IMR-90 (cell line): ENCODE results near the gene CMTM6. TPM values are rescaled to one million over a fixed set of nuclear protein-coding genes. Genes with fewer than 3 reads are reported as not detected.

Source experiments
- ATAC-seq: fragments of 200-7000 bp; cut with Tn5 transposase; 2 replicates; pipeline ENCODE4 v1.9.1; 2020; ENCODE audit warnings: low read depth, mild to moderate bottlenecking, moderate library complexity
- BruUV-seq: library from RNA; stranded (reverse); fragments of 400-500 nt; replicated peaks from 2 replicates; lab custom pipeline; 2021; lab: Mats Ljungman, UMichigan
- CTCF ChIA-PET: fragments of 300-600 bp; formaldehyde crosslinking; extraction: SDS; loops from one replicate; lab custom pipeline; 2021; ENCODE audit warnings: antibody characterized with exemption; lab: Yijun Ruan, JAX
- POLR2A ChIA-PET: fragments of 300-600 bp; sonication (Branson Sonifier 250); formaldehyde crosslinking; loops from one replicate; lab custom pipeline; 2022; ENCODE audit warnings: antibody characterized with exemption; ENCODE audit not compliant: unreplicated experiment; lab: Charles Lee
- DNase-seq: peaks from one replicate; pipeline ENCODE4 v3.0.0; 2013
- H2AFZ ChIP-seq: replicated peaks from 2 replicates; pipeline ENCODE3; 2013; ENCODE audit warnings: low read length, mild to moderate bottlenecking; ENCODE audit not compliant: poor library complexity
- H2AK5ac ChIP-seq: 2 replicates; pipeline ENCODE4 v1.6.1; 2013; ENCODE audit warnings: low read depth, low read length, inconsistent platforms
- H2AK9ac ChIP-seq: replicated peaks from 2 replicates; pipeline ENCODE3; 2013; ENCODE audit warnings: mild to moderate bottlenecking, low read depth, low read length, moderate library complexity; ENCODE audit not compliant: poor library complexity
- H2BK120ac ChIP-seq: 2 replicates; pipeline ENCODE4 v1.6.1; 2013; ENCODE audit warnings: low read depth, low read length, inconsistent platforms
- H2BK15ac ChIP-seq: 3 replicates; pipeline ENCODE4 v1.6.1; 2013; ENCODE audit warnings: low read depth, low read length, inconsistent platforms
- H2BK20ac ChIP-seq: 2 replicates; pipeline ENCODE4 v1.6.1; 2013; ENCODE audit warnings: low read depth, mild to moderate bottlenecking, inconsistent platforms, low read length, moderate library complexity
- H2BK5ac ChIP-seq: 2 replicates; pipeline ENCODE4 v1.6.1; 2013; ENCODE audit warnings: mild to moderate bottlenecking, low read depth, low read length, inconsistent platforms; ENCODE audit not compliant: poor library complexity, severe bottlenecking
- H3K14ac ChIP-seq: replicated peaks from 2 replicates; pipeline ENCODE4 v1.6.1; 2013; ENCODE audit warnings: low read depth, low read length, inconsistent platforms
- H3K18ac ChIP-seq: 2 replicates; pipeline ENCODE4 v1.6.1; 2013; ENCODE audit warnings: low read depth, low read length, control low read depth
- H3K23ac ChIP-seq: 2 replicates; pipeline ENCODE4 v1.6.1; 2013; ENCODE audit warnings: low read depth, low read length, inconsistent platforms
- H3K27ac ChIP-seq: 2 replicates; pipeline ENCODE4 v1.5.1; 2013; ENCODE audit warnings: mild to moderate bottlenecking, control low read depth, low read length; ENCODE audit not compliant: insufficient read depth
- H3K27me3 ChIP-seq: 2 replicates; pipeline ENCODE4 v1.6.1; 2013; ENCODE audit warnings: low read length; ENCODE audit not compliant: control insufficient read depth, insufficient read depth
- H3K36me3 ChIP-seq: 2 replicates; pipeline ENCODE4 v1.6.1; 2013; ENCODE audit warnings: low read length, mixed read lengths; ENCODE audit not compliant: control insufficient read depth, insufficient read depth
- H3K4ac ChIP-seq: 2 replicates; pipeline ENCODE4 v1.6.1; 2013; ENCODE audit warnings: low read depth, low read length, inconsistent platforms
- H3K4me1 ChIP-seq: 2 replicates; pipeline ENCODE4 v1.6.1; 2013; ENCODE audit warnings: low read length, mixed read lengths; ENCODE audit not compliant: control insufficient read depth, insufficient read depth
- H3K4me2 ChIP-seq: 2 replicates; pipeline ENCODE4 v1.6.1; 2013; ENCODE audit warnings: low read depth, mild to moderate bottlenecking, control low read depth, low read length, moderate library complexity
- H3K4me3 ChIP-seq: 2 replicates; pipeline ENCODE4 v1.5.1; 2013; ENCODE audit warnings: low read depth, mild to moderate bottlenecking, control low read depth, low read length, moderate library complexity; ENCODE audit not compliant: insufficient read depth
- H3K56ac ChIP-seq: 2 replicates; pipeline ENCODE4 v1.6.1; 2013; ENCODE audit warnings: low read length, inconsistent platforms; ENCODE audit not compliant: insufficient read depth; ENCODE audit errors: extremely low read depth
- H3K79me1 ChIP-seq, 2 experiments: 2 replicates each; pipeline ENCODE4 v1.6.1; 2013; ENCODE audit warnings: low read length in 2 of 2, inconsistent platforms in 1 of 2, low read depth in 1 of 2
- H3K9ac ChIP-seq: 2 replicates; pipeline ENCODE4 v1.6.1; 2013; ENCODE audit warnings: low read depth, low read length, control low read depth
- H3K9me1 ChIP-seq: 2 replicates; pipeline ENCODE4 v1.6.1; 2013; ENCODE audit warnings: low read length, inconsistent platforms; ENCODE audit not compliant: insufficient read depth
- H3K9me3 ChIP-seq: 2 replicates; pipeline ENCODE4 v1.6.1; 2013; ENCODE audit warnings: low read length; ENCODE audit not compliant: control insufficient read depth, insufficient read depth
- H4K20me1 ChIP-seq: 2 replicates; pipeline ENCODE4 v1.6.1; 2013; ENCODE audit warnings: low read length, inconsistent platforms; ENCODE audit not compliant: insufficient read depth
- H4K5ac ChIP-seq: 2 replicates; pipeline ENCODE4 v1.6.1; 2013; ENCODE audit warnings: mild to moderate bottlenecking, low read depth, low read length, control low read depth
- H4K8ac ChIP-seq, 2 experiments: 2 replicates each; pipeline ENCODE4 v1.6.1; 2013; ENCODE audit warnings: low read depth in 2 of 2, low read length in 2 of 2, control low read depth in 1 of 2, inconsistent platforms in 1 of 2
- H4K91ac ChIP-seq: 2 replicates; pipeline ENCODE4 v1.6.1; 2013; ENCODE audit warnings: low read depth, low read length, inconsistent platforms; ENCODE audit not compliant: insufficient read depth
- CEBPB ChIP-seq: IDR thresholded peaks from 2 replicates; pipeline ENCODE4 v1.6.1; 2012; ENCODE audit warnings: low read depth, low read length, improper control_type of control experiment
- MAFK ChIP-seq: IDR thresholded peaks from 2 replicates; pipeline ENCODE4 v1.6.1; 2012; ENCODE audit warnings: low read depth, low read length, improper control_type of control experiment
- MXI1 ChIP-seq: IDR thresholded peaks from 2 replicates; pipeline ENCODE4 v1.6.1; 2012; ENCODE audit warnings: low read depth, mild to moderate bottlenecking, low read length, moderate library complexity, borderline replicate concordance
- NFE2L2 ChIP-seq: fragments of 150-350 bp; IDR thresholded peaks from 2 replicates; pipeline ENCODE4 v1.6.1; 2016; ENCODE audit warnings: low read depth, mild to moderate bottlenecking, low read length
- POLR2A ChIP-seq: IDR thresholded peaks from 2 replicates; pipeline ENCODE4 v1.6.1; 2012; ENCODE audit warnings: mild to moderate bottlenecking, low read depth, low read length
- SMC3 ChIP-seq: fragments of 150-350 bp; IDR thresholded peaks from 2 replicates; pipeline ENCODE4 v1.6.1; 2016; ENCODE audit warnings: low read depth, mild to moderate bottlenecking, antibody characterized with exemption, low read length, moderate library complexity
- WGBS, 2 experiments: methylation state at CpG; one replicate each; pipeline versions ENCODE4 v1.1.5 to v1.1.7; 2013; ENCODE audit warnings: missing lambda C conversion rate in 2 of 2; ENCODE audit not compliant: insufficient read length in 1 of 2; ENCODE audit errors: extremely low coverage in 2 of 2; 5-methylcytosine and 5-hydroxymethylcytosine counted together
- dilution Hi-C: fragments of 300-500 bp; cut with HindIII; formaldehyde crosslinking; loops from one replicate; pipeline ENCODE4 v1.14.3; 2018; ENCODE audit warnings: low sequenced_read_pairs; ENCODE audit not compliant: unreplicated experiment
- in situ Hi-C: fragments of 300-500 bp; cut with MboI; formaldehyde crosslinking; loops from 3 replicates; pipeline ENCODE4 v1.14.3; 2019; ENCODE audit warnings: low sequenced_read_pairs, inconsistent platforms, mixed read lengths
- intact Hi-C: fragments of 100-400 bp; cut with micrococcal nuclease; formaldehyde crosslinking; loops from 2 replicates; pipeline ENCODE4 v1.10.0; 2022
- polyA plus RNA-seq, 3 experiments: library from polyadenylated mRNA; depleted of rRNA; stranded (reverse); fragments of >200 nt; gene quantifications; 2 replicates each; pipeline ENCODE4 v1.2.3, GENCODE V29; 2012; ENCODE audit warnings: low replicate concordance in 1 of 3
- total RNA-seq: library from RNA; depleted of rRNA; stranded (reverse); fragments of >200 nt; gene quantifications from 2 replicates; pipeline ENCODE4 v1.2.3, GENCODE V29; 2012
- TF ChIP-seq, protein P1 (sequence below): fragments of 150-350 bp; IDR thresholded peaks from 2 replicates; pipeline ENCODE4 v1.6.1; 2016; ENCODE audit warnings: low read depth, mild to moderate bottlenecking, low read length, moderate library complexity, borderline replicate concordance

The CMTM6 gene
- total and polyA plus RNA-seq, 2 of the 4 experiments (the other 2 are of a cell fraction) = 29.4 to 36.6 TPM

DNA sequence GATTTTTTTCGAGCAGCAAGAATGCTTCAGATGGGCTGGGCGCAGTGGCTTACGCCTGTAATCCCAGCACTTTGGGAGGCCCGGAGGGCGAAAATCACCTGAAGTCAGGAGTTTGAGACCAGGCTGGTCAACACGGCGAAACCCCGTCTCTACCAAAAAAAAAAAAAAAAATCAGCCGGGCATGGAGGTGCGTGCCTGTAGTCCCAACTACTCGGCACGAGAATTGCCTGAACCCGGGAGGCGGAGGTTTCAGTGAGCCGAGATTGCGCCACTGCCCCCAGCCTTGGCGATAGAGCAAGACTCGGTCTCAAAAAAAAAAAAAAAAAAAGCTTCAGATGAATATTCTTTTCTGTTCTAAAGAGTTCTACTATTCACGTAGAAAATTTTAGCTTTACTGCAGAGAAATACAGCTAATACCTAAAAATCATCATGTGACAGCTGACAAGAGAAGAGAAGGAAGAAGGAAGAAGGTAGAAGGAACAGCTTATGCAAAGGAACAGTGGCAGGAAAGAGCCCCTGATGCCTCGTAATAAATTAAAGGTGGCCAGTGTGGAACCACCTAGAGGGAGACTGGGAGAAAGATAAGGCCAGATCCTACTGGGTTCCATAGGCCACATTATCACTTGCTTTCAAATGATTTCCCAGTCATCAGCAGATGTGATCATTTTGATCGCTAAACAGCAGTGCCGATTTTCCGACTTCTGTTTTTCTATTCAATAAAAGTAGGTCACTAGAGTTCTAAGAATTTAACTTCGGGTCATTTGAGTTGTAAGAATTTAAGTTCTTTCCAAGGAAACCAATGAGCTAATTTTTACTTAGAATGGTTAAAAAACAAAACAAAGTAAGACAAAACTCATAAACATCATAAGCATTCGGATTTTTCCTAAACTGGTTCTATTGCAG, 1.5 kb downstream of the CMTM6 start:
- no peak overlapping the region for H2BK15ac ChIP-seq
- TF ChIP-seq MXI1 (no peak), CEBPB (peak; percentile 69), NFE2L2 (no peak), MAFK (no peak), POLR2A (no peak), SMC3 (no peak)
- TF ChIP-seq, protein P1, sequence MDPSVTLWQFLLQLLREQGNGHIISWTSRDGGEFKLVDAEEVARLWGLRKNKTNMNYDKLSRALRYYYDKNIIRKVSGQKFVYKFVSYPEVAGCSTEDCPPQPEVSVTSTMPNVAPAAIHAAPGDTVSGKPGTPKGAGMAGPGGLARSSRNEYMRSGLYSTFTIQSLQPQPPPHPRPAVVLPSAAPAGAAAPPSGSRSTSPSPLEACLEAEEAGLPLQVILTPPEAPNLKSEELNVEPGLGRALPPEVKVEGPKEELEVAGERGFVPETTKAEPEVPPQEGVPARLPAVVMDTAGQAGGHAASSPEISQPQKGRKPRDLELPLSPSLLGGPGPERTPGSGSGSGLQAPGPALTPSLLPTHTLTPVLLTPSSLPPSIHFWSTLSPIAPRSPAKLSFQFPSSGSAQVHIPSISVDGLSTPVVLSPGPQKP = no peak
- no peak overlapping the region for H3K4ac ChIP-seq
- no peak overlapping the region for H3K14ac ChIP-seq
- ATAC-seq (no peak), DNase-seq (no peak)
- no peaks in the 10 kb centered on the region for H3K9me3 ChIP-seq
- ChIA-PET POLR2A (no interaction called here), CTCF (interaction anchor here (0.6 to 1.0 kb wide), 3 partner anchors 9 to 248 kb away, joined by 3 to 5 read pairs (median 4); no protein-coding TSS in a partner anchor)
- peak overlapping the region; percentile 51 for H3K27ac ChIP-seq
- H2AK5ac ChIP-seq = no peak overlapping the region
- in situ Hi-C loops (no loop called here), intact Hi-C loops (loop anchor here (1.0 to 5.0 kb wide), 2 partner anchors 8 to 109 kb away; partner anchors contain the start of gene CMTM7), dilution Hi-C loops (no loop called here)
- H3K4me2 ChIP-seq = peak overlapping the region; percentile 98
- H3K36me3 ChIP-seq = no peaks in the 10 kb centered on the region
- WGBS, 2 experiments = 72% methylated on average over 7 of the region's 25 CpGs; no CpG with 5 or more reads in 1 of the 2 experiments
- peaks cover 3% of the 10 kb centered on the region; the same call in 1 of the 2 replicates for H3K4me1 ChIP-seq
- peak overlapping the region; percentile 73 for H3K9ac ChIP-seq
- H4K5ac ChIP-seq = no peak overlapping the region
- no peak overlapping the region for H4K91ac ChIP-seq
- H2AK9ac ChIP-seq = no peak overlapping the region
- peak overlapping the region; percentile 36; the same call in 1 of the 2 replicates for H3K56ac ChIP-seq
- no peaks in the 10 kb centered on the region; the same call in 1 of the 2 replicates for H3K9me1 ChIP-seq
- H3K79me1 ChIP-seq = peaks cover 22 to 33% of the 10 kb centered on the region in 2 experiments
- peak overlapping the region; percentile 59 for H3K4me3 ChIP-seq
- no peak overlapping the region for H4K8ac ChIP-seq
- H3K18ac ChIP-seq = no peak overlapping the region
- H2AFZ ChIP-seq = no peak overlapping the region
- no peaks in the 10 kb centered on the region for H3K27me3 ChIP-seq
- no TSS peak for BruUV-seq
- peaks cover 20% of the 10 kb centered on the region for H4K20me1 ChIP-seq
- no peak overlapping the region for H3K23ac ChIP-seq
- H2BK5ac ChIP-seq = peak overlapping the region; percentile 71
- H2BK20ac ChIP-seq = no peak overlapping the region
- no peak overlapping the region for H2BK120ac ChIP-seq
